GM12878 (cell line): ENCODE data around the gene PIGU. TPM values are rescaled to one million over a fixed set of nuclear protein-coding genes. Genes with fewer than 3 reads are reported as not detected.

Experiments used
- CBFB ChIP-seq: IDR thresholded peaks from 2 replicates; pipeline ENCODE4 v1.6.1; 2016; ENCODE audit warnings: antibody characterized with exemption, low read depth
- JUNB ChIP-seq: IDR thresholded peaks from 2 replicates; pipeline ENCODE4 v1.6.1; 2016; ENCODE audit warnings: antibody characterized with exemption, mild to moderate bottlenecking
- MYB ChIP-seq: fragments of 150-350 bp; IDR thresholded peaks from 2 replicates; pipeline ENCODE4 v1.6.1; 2014; ENCODE audit warnings: mild to moderate bottlenecking, low read depth, low read length, borderline replicate concordance
- NKRF ChIP-seq: fragments of 450-650 bp; conservative IDR thresholded peaks from 2 replicates; pipeline ENCODE4 v1.6.1; 2017; ENCODE audit warnings: mild to moderate bottlenecking, moderate library complexity
- YBX1 ChIP-seq: fragments of 450-650 bp; IDR thresholded peaks from 2 replicates; pipeline ENCODE4 v1.6.1; 2016; ENCODE audit warnings: antibody characterized with exemption
- ZZZ3 ChIP-seq: IDR thresholded peaks from 2 replicates; pipeline ENCODE4 v1.6.1; 2011; ENCODE audit warnings: low read depth; ENCODE audit not compliant: control insufficient read depth, insufficient read length
- polyA plus RNA-seq, 11 experiments: library from polyadenylated mRNA; depleted of rRNA in 4 of 11; unstranded in 6 of 11; stranded (reverse) in 5 of 11; fragments of >200 nt; fragmentation: Nextera tagmentation in 4 of 11; fragmentation: Illumina TruSeq in 1 of 11; extraction: Ambion mirVana in 4 of 11; extraction: Trizol in 1 of 11; gene quantifications; 1 replicate in 1 of 11; 2 replicates in 10 of 11; pipeline versions ENCODE4 v1.2.1 to v1.2.3, GENCODE V29; 2011 to 2016; ENCODE audit warnings: inconsistent platforms in 2 of 11, missing spikeins in 2 of 11, low read depth in 1 of 11
- total RNA-seq, 4 experiments: library from RNA; depleted of rRNA in 3 of 4; stranded (reverse); fragments of >200 nt in 3 of 4; fragmentation: Illumina TruSeq in 1 of 4; extraction: Trizol in 1 of 4; gene quantifications; 2 replicates each; pipeline versions ENCODE4 v1.2.1 to v1.2.3, GENCODE V29; 2013 to 2021
- TF ChIP-seq, protein P1 (sequence below): fragments of 450-650 bp; IDR thresholded peaks from 2 replicates; pipeline ENCODE4 v1.6.1; 2017; ENCODE audit warnings: mild to moderate bottlenecking, moderate library complexity

Gene PIGU
- total and polyA plus RNA-seq, 10 of the 15 experiments (the other 5 are each of a cell fraction or from before 2014, with no cell fraction given): 4.1 to 88.2 (median 25.0) TPM

GRCh38 chr20:34532320-34532719 lies 144.6 kb downstream of the PIGU start (continued):
- TF ChIP-seq MYB (no peak), CBFB (no peak), JUNB (no peak), ZZZ3 (no peak), NKRF (no peak), YBX1 (no peak)
- TF ChIP-seq, protein P1, sequence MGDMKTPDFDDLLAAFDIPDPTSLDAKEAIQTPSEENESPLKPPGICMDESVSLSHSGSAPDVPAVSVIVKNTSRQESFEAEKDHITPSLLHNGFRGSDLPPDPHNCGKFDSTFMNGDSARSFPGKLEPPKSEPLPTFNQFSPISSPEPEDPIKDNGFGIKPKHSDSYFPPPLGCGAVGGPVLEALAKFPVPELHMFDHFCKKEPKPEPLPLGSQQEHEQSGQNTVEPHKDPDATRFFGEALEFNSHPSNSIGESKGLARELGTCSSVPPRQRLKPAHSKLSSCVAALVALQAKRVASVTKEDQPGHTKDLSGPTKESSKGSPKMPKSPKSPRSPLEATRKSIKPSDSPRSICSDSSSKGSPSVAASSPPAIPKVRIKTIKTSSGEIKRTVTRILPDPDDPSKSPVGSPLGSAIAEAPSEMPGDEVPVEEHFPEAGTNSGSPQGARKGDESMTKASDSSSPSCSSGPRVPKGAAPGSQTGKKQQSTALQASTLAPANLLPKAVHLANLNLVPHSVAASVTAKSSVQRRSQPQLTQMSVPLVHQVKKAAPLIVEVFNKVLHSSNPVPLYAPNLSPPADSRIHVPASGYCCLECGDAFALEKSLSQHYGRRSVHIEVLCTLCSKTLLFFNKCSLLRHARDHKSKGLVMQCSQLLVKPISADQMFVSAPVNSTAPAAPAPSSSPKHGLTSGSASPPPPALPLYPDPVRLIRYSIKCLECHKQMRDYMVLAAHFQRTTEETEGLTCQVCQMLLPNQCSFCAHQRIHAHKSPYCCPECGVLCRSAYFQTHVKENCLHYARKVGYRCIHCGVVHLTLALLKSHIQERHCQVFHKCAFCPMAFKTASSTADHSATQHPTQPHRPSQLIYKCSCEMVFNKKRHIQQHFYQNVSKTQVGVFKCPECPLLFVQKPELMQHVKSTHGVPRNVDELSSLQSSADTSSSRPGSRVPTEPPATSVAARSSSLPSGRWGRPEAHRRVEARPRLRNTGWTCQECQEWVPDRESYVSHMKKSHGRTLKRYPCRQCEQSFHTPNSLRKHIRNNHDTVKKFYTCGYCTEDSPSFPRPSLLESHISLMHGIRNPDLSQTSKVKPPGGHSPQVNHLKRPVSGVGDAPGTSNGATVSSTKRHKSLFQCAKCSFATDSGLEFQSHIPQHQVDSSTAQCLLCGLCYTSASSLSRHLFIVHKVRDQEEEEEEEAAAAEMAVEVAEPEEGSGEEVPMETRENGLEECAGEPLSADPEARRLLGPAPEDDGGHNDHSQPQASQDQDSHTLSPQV: no peak
- TF ChIP-seq, all 136 proteins: peak for 0
